Mucosa of stomach (tissue), 1 donor: ENCODE measurements around the gene LMF1.
"Not testable (repeated sequence)": the region's sequence is repeated elsewhere in the genome, so short reads cannot be mapped to it uniquely, and the experiment has no call there.

Source experiments
- H3K27me3 ChIP-seq: one replicate; pipeline ENCODE4 v1.7.0; 2013; ENCODE audit warnings: mild to moderate bottlenecking, low read length; ENCODE audit not compliant: control insufficient read depth, insufficient read depth
- H3K36me3 ChIP-seq: one replicate; pipeline ENCODE4 v1.7.0; 2013; ENCODE audit warnings: low read length; ENCODE audit not compliant: control insufficient read depth, insufficient read depth
- H3K4me1 ChIP-seq: one replicate; pipeline ENCODE4 v1.7.0; 2013; ENCODE audit warnings: mild to moderate bottlenecking, low read length; ENCODE audit not compliant: control insufficient read depth, insufficient read depth
- H3K4me3 ChIP-seq: one replicate; pipeline ENCODE4 v1.7.0; 2013; ENCODE audit warnings: low read length
- H3K9ac ChIP-seq: one replicate; pipeline ENCODE4 v1.7.0; 2013; ENCODE audit warnings: mild to moderate bottlenecking, low read length, moderate library complexity
- H3K9me3 ChIP-seq: one replicate; pipeline ENCODE4 v1.7.0; 2013; ENCODE audit warnings: mild to moderate bottlenecking, low read length, moderate library complexity; ENCODE audit not compliant: control insufficient read depth
- donor health status: Pancreatic carcinoma.

LMF1 gene

GRCh38 chr16:830107-830870 lies 140.5 kb downstream of the LMF1 start:
- Histone ChIP-seq H3K4me1 (no peaks in the 10 kb centered on the region), H3K9ac (no peak overlapping the region), H3K36me3 (no peaks in the 10 kb centered on the region), H3K27me3 (peaks cover 6% of the 10 kb centered on the region), H3K4me3 (no peak overlapping the region), H3K9me3 (no peaks in the 10 kb centered on the region)

- H3K4me3 ChIP-seq = no peak overlapping the region
- H3K9ac ChIP-seq = no peak overlapping the region
- H3K36me3 ChIP-seq = no peaks in the 10 kb centered on the region
- H3K9me3 ChIP-seq = no peaks in the 10 kb centered on the region
- peaks cover 6% of the 10 kb centered on the region for H3K27me3 ChIP-seq
- H3K4me1 ChIP-seq = no peaks in the 10 kb centered on the region
Observed at GRCh38 chr16:828891-829290, 141.9 kb downstream of the LMF1 start.

DNA sequence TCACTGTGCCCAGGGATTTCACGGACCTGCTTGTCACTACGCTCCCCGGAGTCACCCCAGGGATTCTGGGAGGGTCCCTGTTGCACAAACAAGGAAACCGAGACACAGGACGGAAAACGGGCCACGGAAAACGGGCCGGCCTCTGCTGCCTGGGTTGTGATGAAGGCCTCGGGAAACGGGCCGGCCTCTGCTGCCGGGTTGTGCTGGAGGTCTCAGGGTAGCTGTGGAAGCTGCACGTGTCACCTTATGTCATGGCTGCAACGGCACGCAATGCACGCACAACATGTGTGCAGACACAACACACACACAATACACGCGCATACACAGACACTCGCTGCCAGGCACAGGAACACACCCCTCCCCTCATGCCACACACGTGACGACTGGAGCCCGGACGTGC lies 143.3 kb downstream of the LMF1 start:
- Histone ChIP-seq H3K9me3 (no peaks in the 10 kb centered on the region), H3K9ac (no peak overlapping the region), H3K4me1 (no peaks in the 10 kb centered on the region), H3K27me3 (peaks cover 6% of the 10 kb centered on the region), H3K4me3 (no peak overlapping the region), H3K36me3 (no peaks in the 10 kb centered on the region)

DNA sequence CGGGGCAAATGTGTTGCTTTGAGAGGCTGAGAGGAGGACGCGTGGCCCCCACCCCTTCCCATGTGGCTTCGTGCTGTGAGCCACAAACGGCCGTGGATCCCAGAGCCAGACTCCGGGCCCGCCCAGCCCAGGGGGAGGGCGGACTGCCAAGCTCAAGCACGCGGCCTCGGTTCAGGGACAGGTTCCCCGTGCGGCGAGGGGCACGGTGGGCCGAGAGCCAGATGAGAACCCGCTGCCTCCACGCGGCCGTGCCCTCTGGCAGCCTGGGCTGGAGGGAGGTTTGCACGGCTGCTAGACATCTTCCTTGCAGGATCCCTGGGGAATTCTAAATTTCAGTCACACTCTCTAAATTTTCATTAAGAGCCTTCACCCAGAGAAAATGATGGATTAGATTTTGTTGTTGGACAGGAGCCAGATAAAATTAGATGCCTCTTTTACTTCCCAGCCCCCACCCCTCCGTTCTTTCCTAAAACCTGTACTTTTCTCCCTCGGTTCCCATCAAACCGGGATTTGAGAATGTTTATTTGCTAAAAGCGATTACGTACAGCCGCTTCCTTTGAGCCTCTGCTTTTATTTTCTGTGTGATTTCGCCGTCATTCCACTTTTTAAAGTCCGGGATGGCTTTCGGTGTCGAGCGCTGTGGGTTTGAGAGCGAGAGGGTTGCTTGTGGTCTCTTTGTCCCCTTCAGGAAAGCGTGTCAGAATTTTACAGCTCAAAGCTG lies 145.3 kb downstream of the LMF1 start:
- Histone ChIP-seq H3K4me3 (no peak overlapping the region), H3K27me3 (peaks cover 10% of the 10 kb centered on the region), H3K36me3 (no peaks in the 10 kb centered on the region), H3K4me1 (no peaks in the 10 kb centered on the region), H3K9me3 (no peaks in the 10 kb centered on the region), H3K9ac (no peak overlapping the region)

- H3K9ac ChIP-seq = no peak overlapping the region
- H3K36me3 ChIP-seq = no peaks in the 10 kb centered on the region
- H3K9me3 ChIP-seq = no peaks in the 10 kb centered on the region
- no peak overlapping the region for H3K4me3 ChIP-seq
- H3K27me3 ChIP-seq = peaks cover 10% of the 10 kb centered on the region
- no peaks in the 10 kb centered on the region for H3K4me1 ChIP-seq
Observed at GRCh38 chr16:824601-825000, 146.2 kb downstream of the LMF1 start.

GRCh38 chr16:824194-824593 lies 146.6 kb downstream of the LMF1 start:
- Histone ChIP-seq H3K36me3 (no peaks in the 10 kb centered on the region), H3K27me3 (peaks cover 10% of the 10 kb centered on the region), H3K9ac (no peak overlapping the region), H3K4me1 (no peaks in the 10 kb centered on the region), H3K4me3 (no peak overlapping the region), H3K9me3 (no peaks in the 10 kb centered on the region)

GRCh38 chr16:822909-823297 lies 147.9 kb downstream of the LMF1 start:
- Histone ChIP-seq H3K4me3 (no peak overlapping the region), H3K27me3 (peaks cover 10% of the 10 kb centered on the region), H3K9me3 (no peaks in the 10 kb centered on the region)

GRCh38 chr16:822174-822908 lies 148.4 kb downstream of the LMF1 start:
- H3K36me3 ChIP-seq = no peaks in the 10 kb centered on the region
- H3K4me3 ChIP-seq = no peak overlapping the region
- H3K9ac ChIP-seq = no peak overlapping the region
- H3K4me1 ChIP-seq = no peaks in the 10 kb centered on the region
- no peaks in the 10 kb centered on the region for H3K9me3 ChIP-seq
- H3K27me3 ChIP-seq = peaks cover 7% of the 10 kb centered on the region

More at GRCh38 chr16:822909-823297, 147.9 kb downstream of the LMF1 start:
- H3K9ac ChIP-seq = no peak overlapping the region
- no peaks in the 10 kb centered on the region for H3K36me3 ChIP-seq
- H3K4me1 ChIP-seq = no peaks in the 10 kb centered on the region

DNA sequence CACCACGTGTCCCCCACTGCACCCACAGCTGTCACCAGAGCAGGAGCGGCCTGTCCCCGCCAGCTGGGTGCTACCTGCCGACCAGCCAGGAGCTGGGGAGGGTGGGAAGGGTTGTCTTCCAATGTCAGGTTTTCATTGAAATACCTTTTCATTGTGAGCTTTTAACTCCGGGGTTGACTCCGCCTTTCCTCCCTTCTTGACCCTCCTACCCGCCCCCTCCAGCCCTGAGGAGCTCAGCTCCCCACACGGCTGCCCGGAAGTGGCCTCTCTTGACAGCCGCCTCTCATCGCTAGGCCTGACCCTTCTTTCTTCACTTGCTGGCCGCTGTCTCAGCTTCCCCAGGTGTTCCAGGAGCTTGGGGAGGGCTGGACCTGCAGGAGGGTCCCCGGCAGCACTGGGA lies 149.0 kb downstream of the LMF1 start:
- peaks cover 7% of the 10 kb centered on the region for H3K27me3 ChIP-seq

DNA sequence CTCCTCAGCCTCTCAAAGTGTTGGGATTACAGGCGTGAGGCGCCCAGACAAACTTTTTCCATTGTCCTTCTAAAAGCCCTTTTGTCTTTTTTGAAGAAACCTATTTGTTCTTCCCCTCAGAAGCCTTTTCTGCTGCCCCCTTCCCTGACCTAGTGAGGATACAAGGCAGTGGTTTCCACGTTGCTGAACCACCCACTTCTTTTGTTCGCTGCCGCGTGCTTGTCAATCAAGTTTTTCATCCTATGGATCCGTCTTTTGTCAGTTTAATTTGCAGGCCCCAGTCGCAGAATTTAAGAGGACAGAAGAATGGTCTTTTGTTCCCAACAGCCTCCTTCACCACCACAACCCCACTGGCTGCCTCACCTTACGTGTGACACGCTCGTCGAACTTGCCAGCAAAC lies 150.0 kb downstream of the LMF1 start:
- no peaks in the 10 kb centered on the region for H3K9me3 ChIP-seq
- no peak overlapping the region for H3K4me3 ChIP-seq
- H3K4me1 ChIP-seq = no peaks in the 10 kb centered on the region
- no peak overlapping the region for H3K9ac ChIP-seq
- H3K36me3 ChIP-seq = no peaks in the 10 kb centered on the region
- H3K27me3 ChIP-seq = peaks cover 8% of the 10 kb centered on the region

More for the DNA sequence above, 149.0 kb downstream of the LMF1 start:
- Histone ChIP-seq H3K4me3 (no peak overlapping the region), H3K4me1 (no peaks in the 10 kb centered on the region), H3K36me3 (no peaks in the 10 kb centered on the region), H3K9ac (no peak overlapping the region), H3K9me3 (no peaks in the 10 kb centered on the region)

DNA sequence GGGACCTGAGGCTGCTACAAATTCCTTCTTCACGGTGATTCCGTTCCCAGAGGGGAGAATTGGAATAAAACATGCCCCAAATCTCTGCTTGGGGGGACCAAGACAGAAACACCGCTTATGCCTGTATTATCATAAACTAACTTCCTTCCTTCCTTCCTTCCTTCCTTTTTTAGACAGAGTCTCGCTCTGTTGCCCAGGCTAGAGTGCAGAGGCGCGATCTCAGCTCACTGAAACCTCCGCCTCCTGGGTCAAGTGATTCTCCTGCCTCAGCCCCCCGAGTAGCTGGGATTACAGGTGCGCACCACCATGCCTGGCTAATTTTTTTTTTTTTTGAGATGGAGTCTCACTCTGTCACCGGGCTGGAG lies 150.8 kb downstream of the LMF1 start:
- H3K9ac ChIP-seq, H3K4me1 ChIP-seq, H3K9me3 ChIP-seq, H3K27me3 ChIP-seq, H3K36me3 ChIP-seq, H3K4me3 ChIP-seq: not testable (repeated sequence)
